Endothelial cell (in vitro differentiated cells): ENCODE measurements around the gene DNAJC4. TPM values are rescaled to one million over a fixed set of nuclear protein-coding genes. Genes with fewer than 3 reads are reported as not detected.

Source experiments
- DNase-seq: peaks from one replicate; pipeline ENCODE4 v3.0.0; 2021; ENCODE audit warnings: low spot score
- H3K27ac Mint-ChIP-seq: one replicate; pipeline ENCODE4 v1.8.0; 2021; ENCODE audit warnings: mixed read lengths, inconsistent platforms; ENCODE audit not compliant: unreplicated experiment
- H3K27me3 Mint-ChIP-seq: one replicate; pipeline ENCODE4 v1.8.0; 2021; ENCODE audit warnings: mild to moderate bottlenecking, moderate library complexity, mixed read lengths, inconsistent platforms; ENCODE audit not compliant: unreplicated experiment
- H3K36me3 Mint-ChIP-seq: one replicate; pipeline ENCODE4 v1.8.0; 2021; ENCODE audit warnings: mild to moderate bottlenecking, low read depth, mixed read lengths, inconsistent platforms; ENCODE audit not compliant: unreplicated experiment
- H3K4me1 Mint-ChIP-seq: one replicate; pipeline ENCODE4 v1.8.0; 2021; ENCODE audit warnings: mild to moderate bottlenecking, mixed read lengths, inconsistent platforms; ENCODE audit not compliant: unreplicated experiment
- H3K4me3 Mint-ChIP-seq: one replicate; pipeline ENCODE4 v1.8.0; 2021; ENCODE audit warnings: mild to moderate bottlenecking, mixed read lengths, inconsistent platforms; ENCODE audit not compliant: unreplicated experiment
- H3K9me3 Mint-ChIP-seq: one replicate; pipeline ENCODE4 v1.8.0; 2021; ENCODE audit warnings: mixed read lengths, inconsistent platforms; ENCODE audit not compliant: unreplicated experiment
- total RNA-seq: library from RNA; stranded (reverse); fragmentation: NEBNext Ultra II Directional; extraction: Animal tissue kit (Norgen Biotek cat#: 25700); gene quantifications from one replicate; pipeline ENCODE4 v1.2.1, GENCODE V29; 2021; ENCODE audit not compliant: unreplicated experiment
- TF ChIP-seq, protein P1 (sequence below): fragments of 200-600 bp; sonication (generic); IDR thresholded peaks from one replicate; pipeline ENCODE4 v1.5.0; 2021; ENCODE audit warnings: antibody characterized with exemption; ENCODE audit not compliant: unreplicated experiment

DNAJC4 gene
- total RNA-seq, 1 donor from 2014 or later = 38.0 TPM

DNA sequence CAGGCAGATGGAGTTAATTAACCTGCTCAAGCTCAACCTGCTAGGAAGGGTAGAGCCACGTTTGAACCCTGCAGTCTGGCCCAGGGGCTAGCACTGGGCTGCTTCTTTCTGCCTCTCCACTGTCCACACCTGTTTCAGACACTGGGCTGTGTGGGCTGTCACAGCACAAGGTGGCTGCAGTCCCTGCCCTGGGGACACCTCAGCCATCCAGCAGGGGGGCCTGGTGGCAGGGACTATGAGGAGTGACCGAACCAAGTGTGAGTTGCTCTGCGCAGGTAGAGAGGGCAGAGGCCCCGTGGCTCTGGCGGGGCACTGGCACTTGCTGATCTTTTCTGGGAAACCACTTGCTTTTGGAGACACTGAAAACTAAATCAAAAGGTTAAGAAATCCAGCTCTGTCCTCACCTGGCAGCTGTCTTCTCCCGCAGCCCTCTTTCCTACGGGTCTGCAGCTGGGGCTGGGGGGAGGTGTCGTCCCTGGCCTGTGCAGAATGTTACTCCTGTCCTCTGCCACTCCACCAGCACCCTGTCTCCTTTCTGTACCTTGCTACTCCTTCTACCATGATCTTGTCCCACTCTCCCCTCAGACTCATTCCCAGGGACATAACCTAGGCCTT lies 48.3 kb downstream of the DNAJC4 start:
- no peaks in the 10 kb centered on the region for H3K9me3 Mint-ChIP-seq
- H3K4me1 Mint-ChIP-seq = no peaks in the 10 kb centered on the region
- H3K27ac Mint-ChIP-seq = no peak overlapping the region
- peaks cover 14% of the 10 kb centered on the region for H3K36me3 Mint-ChIP-seq
- DNase-seq = no peak
- peak overlapping the region; percentile 29 for H3K4me3 Mint-ChIP-seq
- H3K27me3 Mint-ChIP-seq = peaks cover 2% of the 10 kb centered on the region
- TF ChIP-seq, protein P1, sequence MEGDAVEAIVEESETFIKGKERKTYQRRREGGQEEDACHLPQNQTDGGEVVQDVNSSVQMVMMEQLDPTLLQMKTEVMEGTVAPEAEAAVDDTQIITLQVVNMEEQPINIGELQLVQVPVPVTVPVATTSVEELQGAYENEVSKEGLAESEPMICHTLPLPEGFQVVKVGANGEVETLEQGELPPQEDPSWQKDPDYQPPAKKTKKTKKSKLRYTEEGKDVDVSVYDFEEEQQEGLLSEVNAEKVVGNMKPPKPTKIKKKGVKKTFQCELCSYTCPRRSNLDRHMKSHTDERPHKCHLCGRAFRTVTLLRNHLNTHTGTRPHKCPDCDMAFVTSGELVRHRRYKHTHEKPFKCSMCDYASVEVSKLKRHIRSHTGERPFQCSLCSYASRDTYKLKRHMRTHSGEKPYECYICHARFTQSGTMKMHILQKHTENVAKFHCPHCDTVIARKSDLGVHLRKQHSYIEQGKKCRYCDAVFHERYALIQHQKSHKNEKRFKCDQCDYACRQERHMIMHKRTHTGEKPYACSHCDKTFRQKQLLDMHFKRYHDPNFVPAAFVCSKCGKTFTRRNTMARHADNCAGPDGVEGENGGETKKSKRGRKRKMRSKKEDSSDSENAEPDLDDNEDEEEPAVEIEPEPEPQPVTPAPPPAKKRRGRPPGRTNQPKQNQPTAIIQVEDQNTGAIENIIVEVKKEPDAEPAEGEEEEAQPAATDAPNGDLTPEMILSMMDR = no peak

DNA sequence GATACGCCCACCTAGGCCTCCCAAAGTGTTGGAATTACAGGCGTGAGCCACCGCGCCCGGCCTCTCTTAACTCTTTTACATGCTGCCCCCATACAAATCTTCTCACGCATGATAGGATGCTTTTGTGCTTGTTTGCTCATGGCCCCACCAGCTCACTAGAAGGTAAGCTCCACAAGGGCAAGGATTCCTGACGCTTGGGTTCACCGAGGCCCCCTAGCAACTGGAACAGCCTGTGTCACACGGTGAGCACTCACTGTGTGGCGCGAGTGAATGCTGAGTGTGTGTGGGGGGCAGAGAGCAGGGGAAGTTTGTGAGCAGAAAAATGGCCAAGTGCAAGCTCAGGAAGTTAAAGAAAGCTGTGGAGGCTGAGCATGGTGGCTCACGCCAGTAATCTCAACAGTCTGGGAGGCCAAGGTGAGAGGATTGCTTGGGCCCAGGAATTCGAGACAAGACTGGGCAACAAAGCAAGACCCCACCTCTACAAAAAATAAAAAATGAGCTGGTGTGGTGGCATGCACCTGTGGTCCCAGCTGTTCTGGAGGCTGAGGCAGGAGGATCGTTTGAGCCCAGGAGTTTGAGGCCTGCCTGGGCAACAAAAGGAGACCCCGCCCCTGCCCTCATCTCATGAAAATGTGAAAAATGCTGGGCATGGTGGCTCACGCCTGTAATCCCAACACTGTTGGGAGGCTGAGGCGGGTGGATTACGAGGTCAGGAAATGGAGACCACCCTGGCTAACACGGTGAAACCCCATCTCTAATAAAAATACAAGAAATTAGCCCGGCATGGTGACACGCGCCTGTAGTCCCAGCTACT lies 51.8 kb downstream of the DNAJC4 start:
- Mint-ChIP-seq H3K27me3 (peaks cover 6% of the 10 kb centered on the region), H3K4me1 (peaks cover 5% of the 10 kb centered on the region), H3K4me3 (no peak overlapping the region), H3K36me3 (peaks cover 14% of the 10 kb centered on the region), H3K27ac (no peak overlapping the region), H3K9me3 (no peaks in the 10 kb centered on the region)
- TF ChIP-seq, protein P1 = no peak
- DNase-seq = no peak

DNA sequence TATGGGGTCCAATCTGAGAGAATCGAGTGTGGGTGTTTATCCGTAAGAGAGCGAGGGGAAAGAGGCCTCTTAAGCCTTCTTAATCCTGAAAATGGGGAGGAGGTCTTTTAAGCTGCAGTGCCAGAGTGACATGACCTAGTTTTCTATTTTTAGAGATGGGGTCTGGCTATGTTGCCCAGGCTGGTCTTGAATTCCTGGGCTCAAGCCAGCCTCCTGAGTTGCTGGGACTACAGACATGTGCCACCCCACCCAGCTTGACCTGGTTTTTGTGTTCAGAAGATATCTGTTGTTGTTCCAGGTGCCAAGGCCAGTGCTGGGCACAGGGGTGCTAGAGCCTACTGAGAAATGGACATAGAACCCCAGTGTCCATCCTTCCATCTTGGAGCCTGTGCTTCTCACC lies 52.7 kb downstream of the DNAJC4 start:
- peak overlapping the region; percentile 39 for H3K27ac Mint-ChIP-seq
- TF ChIP-seq, protein P1 = no peak

More for the DNA sequence above, 52.7 kb downstream of the DNAJC4 start:
- peaks cover 14% of the 10 kb centered on the region for H3K36me3 Mint-ChIP-seq
- DNase-seq = no peak
- no peaks in the 10 kb centered on the region for H3K9me3 Mint-ChIP-seq
- H3K27me3 Mint-ChIP-seq = peaks cover 6% of the 10 kb centered on the region
- peak overlapping the region; percentile 72 for H3K4me3 Mint-ChIP-seq
- H3K4me1 Mint-ChIP-seq = peaks cover 5% of the 10 kb centered on the region

Other genes with a start within 250 kb of the DNAJC4 start
- gene OTUB1, start 244.1 kb upstream of the DNAJC4 start, total RNA-seq = 69.8 TPM
- not detected for gene FLRT1, start 194.6 kb upstream of the DNAJC4 start, total RNA-seq
- 4.1 TPM for gene MACROD1, start 64.4 kb upstream of the DNAJC4 start, total RNA-seq
- gene STIP1, start 44.4 kb upstream of the DNAJC4 start, total RNA-seq = 124 TPM
- 6.2 TPM for gene FERMT3, start 23.8 kb upstream of the DNAJC4 start, total RNA-seq
- 23.2 TPM for gene TRPT1, start 4.4 kb upstream of the DNAJC4 start, total RNA-seq
- 21.2 TPM for gene NUDT22, start 4.3 kb upstream of the DNAJC4 start, total RNA-seq
- gene VEGFB, start 4.0 kb downstream of the DNAJC4 start, total RNA-seq = 11.5 TPM
- gene FKBP2, start 10.5 kb downstream of the DNAJC4 start, total RNA-seq = 35.3 TPM
- 201 TPM for gene PPP1R14B, start 16.4 kb downstream of the DNAJC4 start, total RNA-seq
- gene PLCB3, start 21.0 kb downstream of the DNAJC4 start, total RNA-seq = 51.0 TPM
- 40.7 TPM for gene BAD, start 54.1 kb downstream of the DNAJC4 start, total RNA-seq
- gene GPR137, start 55.3 kb downstream of the DNAJC4 start, total RNA-seq = 56.0 TPM
- gene KCNK4, start 60.8 kb downstream of the DNAJC4 start, total RNA-seq = 0.36 TPM
- 0.38 TPM for gene CATSPERZ, start 69.8 kb downstream of the DNAJC4 start, total RNA-seq
- 42.3 TPM for gene ESRRA, start 75.0 kb downstream of the DNAJC4 start, total RNA-seq
- gene TRMT112, start 87.0 kb downstream of the DNAJC4 start, total RNA-seq = 138 TPM
- 264 TPM for gene PRDX5, start 87.6 kb downstream of the DNAJC4 start, total RNA-seq
- gene CCDC88B, start 109.7 kb downstream of the DNAJC4 start, total RNA-seq = 8.3 TPM
- gene RPS6KA4, start 128.6 kb downstream of the DNAJC4 start, total RNA-seq = 37.5 TPM